D721Med (cell line): ENCODE measurements around the gene FER.

Source experiments
- DNase-seq: peaks from one replicate; pipeline ENCODE4 v3.0.0; 2011; ENCODE audit warnings: low spot score; ENCODE audit not compliant: insufficient read length
- FAIRE-seq: peaks from 2 replicates; lab custom pipeline; 2011; peaks lifted over from hg19 to GRCh38; lab: Jason Lieb, UNC
- TF ChIP-seq, protein P1 (sequence below): IDR thresholded peaks from 2 replicates; pipeline ENCODE4 v1.5.1; 2012; ENCODE audit warnings: mild to moderate bottlenecking, control low read depth; ENCODE audit not compliant: insufficient read depth; ENCODE audit errors: missing control alignments

The FER gene

GRCh38 chr5:108937221-108937620, 189.5 kb downstream of the FER start:
- FAIRE-seq, result no peak
- TF ChIP-seq, protein P1, sequence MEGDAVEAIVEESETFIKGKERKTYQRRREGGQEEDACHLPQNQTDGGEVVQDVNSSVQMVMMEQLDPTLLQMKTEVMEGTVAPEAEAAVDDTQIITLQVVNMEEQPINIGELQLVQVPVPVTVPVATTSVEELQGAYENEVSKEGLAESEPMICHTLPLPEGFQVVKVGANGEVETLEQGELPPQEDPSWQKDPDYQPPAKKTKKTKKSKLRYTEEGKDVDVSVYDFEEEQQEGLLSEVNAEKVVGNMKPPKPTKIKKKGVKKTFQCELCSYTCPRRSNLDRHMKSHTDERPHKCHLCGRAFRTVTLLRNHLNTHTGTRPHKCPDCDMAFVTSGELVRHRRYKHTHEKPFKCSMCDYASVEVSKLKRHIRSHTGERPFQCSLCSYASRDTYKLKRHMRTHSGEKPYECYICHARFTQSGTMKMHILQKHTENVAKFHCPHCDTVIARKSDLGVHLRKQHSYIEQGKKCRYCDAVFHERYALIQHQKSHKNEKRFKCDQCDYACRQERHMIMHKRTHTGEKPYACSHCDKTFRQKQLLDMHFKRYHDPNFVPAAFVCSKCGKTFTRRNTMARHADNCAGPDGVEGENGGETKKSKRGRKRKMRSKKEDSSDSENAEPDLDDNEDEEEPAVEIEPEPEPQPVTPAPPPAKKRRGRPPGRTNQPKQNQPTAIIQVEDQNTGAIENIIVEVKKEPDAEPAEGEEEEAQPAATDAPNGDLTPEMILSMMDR, result no peak
- DNase-seq, result no peak

- no peak for FAIRE-seq
- DNase-seq, result no peak
- TF ChIP-seq, protein P1, result no peak
These were observed 192.8 kb downstream of the FER start for GRCh38 chr5:108940506-108940905.

GRCh38 chr5:108941746-108942145, 194.0 kb downstream of the FER start:
- FAIRE-seq (no peak), DNase-seq (no peak)
- TF ChIP-seq, protein P1, result no peak

DNA sequence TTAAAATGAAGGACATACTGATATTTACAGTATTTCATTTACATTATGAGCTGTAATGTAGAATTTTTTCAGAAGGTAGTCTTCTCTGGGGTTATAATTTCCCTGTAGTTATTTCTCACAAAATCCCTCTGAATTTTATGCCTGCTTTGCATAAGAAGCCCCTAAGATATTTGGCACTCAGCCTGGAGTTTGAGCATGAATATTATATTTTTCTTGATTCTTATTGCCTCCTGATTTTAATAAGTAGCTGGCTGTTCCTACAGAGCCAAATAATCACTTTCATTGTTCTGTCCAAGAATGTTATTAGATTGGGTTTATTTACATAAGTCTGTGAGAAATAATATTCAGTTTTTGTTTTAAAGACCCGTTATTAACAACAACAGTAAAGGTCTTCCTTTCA, 195.0 kb downstream of the FER start:
- TF ChIP-seq, protein P1, result no peak
- no peak for DNase-seq
- no peak for FAIRE-seq

GRCh38 chr5:108945094-108945493, 197.4 kb downstream of the FER start:
- TF ChIP-seq, protein P1, result no peak
- DNase-seq (no peak), FAIRE-seq (no peak)

DNA sequence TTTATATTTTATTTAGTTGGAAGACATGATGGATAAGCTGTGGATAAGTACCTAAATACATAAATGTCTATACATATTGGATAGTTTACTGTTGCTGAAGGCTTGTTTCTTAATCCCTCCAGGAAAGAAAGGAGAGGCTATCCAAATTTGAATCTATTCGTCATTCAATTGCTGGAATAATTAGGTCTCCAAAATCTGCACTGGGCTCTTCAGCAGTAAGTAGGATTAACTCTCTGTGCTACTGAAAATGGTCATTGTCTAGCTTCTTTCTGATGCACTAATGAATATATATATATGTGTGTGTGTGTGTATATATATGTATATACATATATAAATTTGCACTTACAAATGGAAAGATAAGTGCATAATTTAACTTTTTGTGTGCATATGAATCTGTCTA, 198.3 kb downstream of the FER start:
- FAIRE-seq, result no peak
- DNase-seq, result no peak
- TF ChIP-seq, protein P1, result no peak

DNA sequence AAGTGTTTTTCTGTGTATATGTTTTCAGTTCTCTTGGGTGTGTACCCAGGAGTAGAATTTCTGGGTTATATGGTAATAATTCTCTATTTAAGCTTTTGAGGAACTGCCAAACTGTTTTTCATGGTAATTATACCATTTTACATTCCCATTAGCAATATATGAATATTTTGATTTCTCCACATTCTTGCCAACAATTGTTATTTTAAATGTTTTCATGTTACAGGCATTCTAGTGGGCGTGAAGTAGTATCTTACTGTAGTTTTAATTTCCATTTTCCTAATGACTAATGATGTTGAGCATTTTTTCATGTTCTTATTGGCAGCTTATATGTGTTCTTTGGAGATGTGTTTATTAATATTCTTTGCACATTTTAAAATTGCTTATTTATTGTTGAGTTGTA, 199.5 kb downstream of the FER start:
- TF ChIP-seq, protein P1, result no peak
- no peak for FAIRE-seq

More for the DNA sequence above, 199.5 kb downstream of the FER start:
- no peak for DNase-seq
